ENCODE measurements around the gene MRPL52. TPM values are rescaled to one million over a fixed set of nuclear protein-coding genes. Genes with fewer than 3 reads are reported as not detected.

MRPL52 gene
- total and polyA plus RNA-seq, 2 of the 13 experiments (the other 11 are each of a cell fraction or from before 2014, with no cell fraction given): 118 to 329 TPM

DNA sequence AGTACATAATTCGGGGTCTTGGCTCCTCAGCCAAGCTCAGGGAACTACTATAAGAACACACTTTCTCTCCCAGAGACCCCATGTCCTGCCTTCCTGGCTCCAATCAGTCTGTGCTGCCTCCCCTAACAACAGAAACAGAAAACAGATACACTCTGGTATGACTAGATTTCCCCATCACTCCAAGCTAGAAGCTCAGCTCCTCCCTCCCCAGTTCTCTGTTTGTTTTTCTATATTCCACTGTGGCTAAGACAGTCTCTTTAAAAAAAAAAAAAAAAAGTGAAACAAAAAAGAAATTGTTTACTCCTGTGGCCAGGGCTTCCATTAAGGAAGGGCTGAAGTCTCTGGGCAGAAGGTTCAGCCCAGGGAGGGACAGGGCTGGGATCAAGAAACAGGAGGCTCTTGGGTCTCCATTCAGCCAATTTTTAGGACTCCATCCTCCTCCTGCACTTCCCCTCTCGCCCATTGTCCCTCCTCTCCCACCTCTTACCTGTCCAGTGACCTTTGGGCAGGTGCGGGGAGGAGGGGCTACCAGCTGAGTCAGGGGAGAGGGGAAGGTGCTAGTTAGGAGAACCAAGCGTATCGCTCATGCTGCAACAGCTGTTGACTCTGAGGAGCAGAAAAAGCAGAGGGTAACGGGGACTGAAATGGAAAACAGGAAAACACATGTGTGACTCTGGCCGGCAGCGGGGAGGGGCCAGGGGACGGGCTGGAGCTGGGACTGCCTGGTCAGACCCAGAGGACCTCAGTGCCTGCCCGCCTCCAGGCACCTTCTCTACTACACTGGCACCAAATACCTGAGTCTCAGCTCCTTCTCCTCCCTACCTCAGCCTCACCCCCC lies 10.3 kb upstream of the MRPL52 start (continued):
- TF ChIP-seq ZNF207 (IDR thresholded peaks at IDR 0.05; ENCODE audit: borderline replicate concordance) (no peak), TBX3 (IDR thresholded peaks at IDR 0.05; ENCODE audit: borderline replicate concordance) (no peak), ZNF234 (CRISPR knock-in tag; conservative IDR thresholded peaks at IDR 0.05) (no peak), GPN1 (CRISPR knock-in tag; IDR thresholded peaks at IDR 0.05; ENCODE audit: borderline replicate concordance) (no peak), ZNF883 (CRISPR knock-in tag; IDR thresholded peaks at IDR 0.05; ENCODE audit: not compliant biosample characterization) (no peak), CENPX (CRISPR knock-in tag; IDR thresholded peaks at IDR 0.05) (no peak), EZH2 (conservative IDR thresholded peaks at IDR 0.05; ENCODE audit: low read depth, low read length) (no peak), HNRNPLL (IDR thresholded peaks at IDR 0.05; ENCODE audit: low read depth, low read length, poor library complexity, severe bottlenecking) (no peak), ZNF891 (CRISPR knock-in tag; IDR thresholded peaks at IDR 0.05) (peak; percentile 32; the same call in 1 of the 2 replicates), ZNF839 (CRISPR knock-in tag; IDR thresholded peaks at IDR 0.05; ENCODE audit: borderline replicate concordance) (no peak), ZNF772 (CRISPR knock-in tag; IDR thresholded peaks at IDR 0.05) (0 out of 2 replicates have a peak, but pooled peaks have one; percentile 30), KAT7 (CRISPR knock-in tag; IDR thresholded peaks at IDR 0.05; ENCODE audit: borderline replicate concordance) (no peak), FOXA3 (CRISPR knock-in tag; IDR thresholded peaks at IDR 0.05) (peak; percentile 53), MAF1 (CRISPR knock-in tag; IDR thresholded peaks at IDR 0.05; ENCODE audit: borderline replicate concordance) (no peak), ZNF547 (CRISPR knock-in tag; IDR thresholded peaks at IDR 0.05) (peak; percentile 33; the same call in 1 of the 2 replicates)
- TF ChIP-seq, protein P1, sequence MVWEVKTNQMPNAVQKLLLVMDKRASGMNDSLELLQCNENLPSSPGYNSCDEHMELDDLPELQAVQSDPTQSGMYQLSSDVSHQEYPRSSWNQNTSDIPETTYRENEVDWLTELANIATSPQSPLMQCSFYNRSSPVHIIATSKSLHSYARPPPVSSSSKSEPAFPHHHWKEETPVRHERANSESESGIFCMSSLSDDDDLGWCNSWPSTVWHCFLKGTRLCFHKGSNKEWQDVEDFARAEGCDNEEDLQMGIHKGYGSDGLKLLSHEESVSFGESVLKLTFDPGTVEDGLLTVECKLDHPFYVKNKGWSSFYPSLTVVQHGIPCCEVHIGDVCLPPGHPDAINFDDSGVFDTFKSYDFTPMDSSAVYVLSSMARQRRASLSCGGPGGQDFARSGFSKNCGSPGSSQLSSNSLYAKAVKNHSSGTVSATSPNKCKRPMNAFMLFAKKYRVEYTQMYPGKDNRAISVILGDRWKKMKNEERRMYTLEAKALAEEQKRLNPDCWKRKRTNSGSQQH (CRISPR knock-in tag; IDR thresholded peaks at IDR 0.05; ENCODE audit: low read depth): peak; percentile 32; the same call in 1 of the 2 replicates
- TF ChIP-seq, protein P2, sequence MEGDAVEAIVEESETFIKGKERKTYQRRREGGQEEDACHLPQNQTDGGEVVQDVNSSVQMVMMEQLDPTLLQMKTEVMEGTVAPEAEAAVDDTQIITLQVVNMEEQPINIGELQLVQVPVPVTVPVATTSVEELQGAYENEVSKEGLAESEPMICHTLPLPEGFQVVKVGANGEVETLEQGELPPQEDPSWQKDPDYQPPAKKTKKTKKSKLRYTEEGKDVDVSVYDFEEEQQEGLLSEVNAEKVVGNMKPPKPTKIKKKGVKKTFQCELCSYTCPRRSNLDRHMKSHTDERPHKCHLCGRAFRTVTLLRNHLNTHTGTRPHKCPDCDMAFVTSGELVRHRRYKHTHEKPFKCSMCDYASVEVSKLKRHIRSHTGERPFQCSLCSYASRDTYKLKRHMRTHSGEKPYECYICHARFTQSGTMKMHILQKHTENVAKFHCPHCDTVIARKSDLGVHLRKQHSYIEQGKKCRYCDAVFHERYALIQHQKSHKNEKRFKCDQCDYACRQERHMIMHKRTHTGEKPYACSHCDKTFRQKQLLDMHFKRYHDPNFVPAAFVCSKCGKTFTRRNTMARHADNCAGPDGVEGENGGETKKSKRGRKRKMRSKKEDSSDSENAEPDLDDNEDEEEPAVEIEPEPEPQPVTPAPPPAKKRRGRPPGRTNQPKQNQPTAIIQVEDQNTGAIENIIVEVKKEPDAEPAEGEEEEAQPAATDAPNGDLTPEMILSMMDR (CRISPR knock-in tag; IDR thresholded peaks at IDR 0.05): no peak; the same call in 1 of the 2 replicates
- TF ChIP-seq, protein P3, sequence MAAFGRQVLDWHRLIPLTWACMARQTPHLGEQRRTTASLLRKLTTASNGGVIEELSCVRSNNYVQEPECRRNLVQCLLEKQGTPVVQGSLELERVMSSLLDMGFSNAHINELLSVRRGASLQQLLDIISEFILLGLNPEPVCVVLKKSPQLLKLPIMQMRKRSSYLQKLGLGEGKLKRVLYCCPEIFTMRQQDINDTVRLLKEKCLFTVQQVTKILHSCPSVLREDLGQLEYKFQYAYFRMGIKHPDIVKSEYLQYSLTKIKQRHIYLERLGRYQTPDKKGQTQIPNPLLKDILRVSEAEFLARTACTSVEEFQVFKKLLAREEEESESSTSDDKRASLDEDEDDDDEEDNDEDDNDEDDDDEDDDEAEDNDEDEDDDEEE (CRISPR knock-in tag; IDR thresholded peaks at IDR 0.05): no peak
- TF ChIP-seq, protein P4, sequence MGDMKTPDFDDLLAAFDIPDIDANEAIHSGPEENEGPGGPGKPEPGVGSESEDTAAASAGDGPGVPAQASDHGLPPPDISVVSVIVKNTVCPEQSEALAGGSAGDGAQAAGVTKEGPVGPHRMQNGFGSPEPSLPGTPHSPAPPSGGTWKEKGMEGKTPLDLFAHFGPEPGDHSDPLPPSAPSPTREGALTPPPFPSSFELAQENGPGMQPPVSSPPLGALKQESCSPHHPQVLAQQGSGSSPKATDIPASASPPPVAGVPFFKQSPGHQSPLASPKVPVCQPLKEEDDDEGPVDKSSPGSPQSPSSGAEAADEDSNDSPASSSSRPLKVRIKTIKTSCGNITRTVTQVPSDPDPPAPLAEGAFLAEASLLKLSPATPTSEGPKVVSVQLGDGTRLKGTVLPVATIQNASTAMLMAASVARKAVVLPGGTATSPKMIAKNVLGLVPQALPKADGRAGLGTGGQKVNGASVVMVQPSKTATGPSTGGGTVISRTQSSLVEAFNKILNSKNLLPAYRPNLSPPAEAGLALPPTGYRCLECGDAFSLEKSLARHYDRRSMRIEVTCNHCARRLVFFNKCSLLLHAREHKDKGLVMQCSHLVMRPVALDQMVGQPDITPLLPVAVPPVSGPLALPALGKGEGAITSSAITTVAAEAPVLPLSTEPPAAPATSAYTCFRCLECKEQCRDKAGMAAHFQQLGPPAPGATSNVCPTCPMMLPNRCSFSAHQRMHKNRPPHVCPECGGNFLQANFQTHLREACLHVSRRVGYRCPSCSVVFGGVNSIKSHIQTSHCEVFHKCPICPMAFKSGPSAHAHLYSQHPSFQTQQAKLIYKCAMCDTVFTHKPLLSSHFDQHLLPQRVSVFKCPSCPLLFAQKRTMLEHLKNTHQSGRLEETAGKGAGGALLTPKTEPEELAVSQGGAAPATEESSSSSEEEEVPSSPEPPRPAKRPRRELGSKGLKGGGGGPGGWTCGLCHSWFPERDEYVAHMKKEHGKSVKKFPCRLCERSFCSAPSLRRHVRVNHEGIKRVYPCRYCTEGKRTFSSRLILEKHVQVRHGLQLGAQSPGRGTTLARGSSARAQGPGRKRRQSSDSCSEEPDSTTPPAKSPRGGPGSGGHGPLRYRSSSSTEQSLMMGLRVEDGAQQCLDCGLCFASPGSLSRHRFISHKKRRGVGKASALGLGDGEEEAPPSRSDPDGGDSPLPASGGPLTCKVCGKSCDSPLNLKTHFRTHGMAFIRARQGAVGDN (CRISPR knock-in tag; IDR thresholded peaks at IDR 0.05): peak; percentile 65

Data from HepG2 (cell line).